HG03025 (cell line): ENCODE results near the gene STING1.
A peak's percentile ranks its signal among the peaks of the same experiment; 100 is the strongest.
"Not testable (repeated sequence)": the region's sequence is repeated elsewhere in the genome, so short reads cannot be mapped to it uniquely, and the experiment has no call there.

Source experiments
- ATAC-seq: cut with Tn5 transposase; IDR thresholded peaks from one replicate; pipeline ENCODE4 v1.9.1; 2021; ENCODE audit warnings: mild to moderate bottlenecking, moderate library complexity; ENCODE audit not compliant: unreplicated experiment, low FRiP score

Gene STING1

GRCh38 chr5:139482050-139482889, at the start of gene STING1:
Gene STING1 (minus strand): TSS chr5:139482758. CDS start chr5:139481704, 1,054 bp downstream.
- ATAC-seq = no peak

GRCh38 chr5:139531772-139532169, 49.2 kb upstream of the STING1 start:
- ATAC-seq = no peak

GRCh38 chr5:139530079-139530478, 47.5 kb upstream of the STING1 start:
- not testable (repeated sequence) for ATAC-seq

DNA sequence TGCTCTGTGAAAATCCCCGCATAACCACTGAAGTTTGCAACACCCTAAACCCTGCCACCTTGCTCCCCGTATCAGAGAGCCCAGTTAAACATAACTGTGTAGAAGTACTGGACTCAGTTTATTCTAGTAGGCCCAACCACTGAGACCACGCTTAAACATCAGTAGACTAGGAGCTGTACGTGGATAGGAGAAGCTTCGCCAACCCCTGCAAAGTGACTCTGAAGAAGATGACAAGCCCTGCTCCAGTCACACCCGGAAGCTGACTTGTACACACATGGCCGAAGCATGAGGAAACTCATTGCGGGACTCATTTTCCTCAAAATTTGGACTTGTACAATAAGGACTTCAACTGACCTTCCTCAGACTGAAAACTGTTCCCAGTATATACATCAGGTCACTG, 46.1 kb upstream of the STING1 start:
- not testable (repeated sequence) for ATAC-seq

DNA sequence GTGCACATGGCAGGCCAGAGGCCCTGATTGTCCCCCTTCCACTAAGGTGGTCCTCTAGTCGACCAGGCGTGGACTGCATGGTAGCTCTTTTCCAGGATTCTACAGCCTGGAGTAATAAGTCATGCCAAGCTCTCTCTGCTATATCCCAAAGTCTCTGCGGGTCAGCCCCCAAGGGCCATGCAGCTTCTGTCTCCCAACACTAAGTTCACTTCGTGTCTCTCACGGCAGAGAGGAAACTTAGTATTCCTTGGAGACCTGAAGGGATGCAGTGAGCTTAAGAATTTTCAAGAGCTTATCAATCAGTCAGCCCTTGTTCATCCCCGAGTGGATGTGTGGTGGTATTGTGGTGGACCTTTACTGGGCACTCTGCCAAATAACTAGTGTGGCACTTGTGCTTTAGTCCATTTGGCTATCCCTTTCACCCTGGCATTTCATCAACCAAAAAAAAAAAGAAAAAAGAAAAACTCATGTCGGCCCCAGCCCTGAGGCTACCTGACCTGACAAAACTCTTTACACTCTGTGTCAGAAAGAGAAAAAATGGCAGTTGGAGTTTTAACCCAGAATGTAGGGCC, 45.4 kb upstream of the STING1 start:
- not testable (repeated sequence) for ATAC-seq

- not testable (repeated sequence) for ATAC-seq
Observed at GRCh38 chr5:139527090-139527470, 44.5 kb upstream of the STING1 start.

GRCh38 chr5:139526309-139527089, 43.9 kb upstream of the STING1 start:
- not testable (repeated sequence) for ATAC-seq

DNA sequence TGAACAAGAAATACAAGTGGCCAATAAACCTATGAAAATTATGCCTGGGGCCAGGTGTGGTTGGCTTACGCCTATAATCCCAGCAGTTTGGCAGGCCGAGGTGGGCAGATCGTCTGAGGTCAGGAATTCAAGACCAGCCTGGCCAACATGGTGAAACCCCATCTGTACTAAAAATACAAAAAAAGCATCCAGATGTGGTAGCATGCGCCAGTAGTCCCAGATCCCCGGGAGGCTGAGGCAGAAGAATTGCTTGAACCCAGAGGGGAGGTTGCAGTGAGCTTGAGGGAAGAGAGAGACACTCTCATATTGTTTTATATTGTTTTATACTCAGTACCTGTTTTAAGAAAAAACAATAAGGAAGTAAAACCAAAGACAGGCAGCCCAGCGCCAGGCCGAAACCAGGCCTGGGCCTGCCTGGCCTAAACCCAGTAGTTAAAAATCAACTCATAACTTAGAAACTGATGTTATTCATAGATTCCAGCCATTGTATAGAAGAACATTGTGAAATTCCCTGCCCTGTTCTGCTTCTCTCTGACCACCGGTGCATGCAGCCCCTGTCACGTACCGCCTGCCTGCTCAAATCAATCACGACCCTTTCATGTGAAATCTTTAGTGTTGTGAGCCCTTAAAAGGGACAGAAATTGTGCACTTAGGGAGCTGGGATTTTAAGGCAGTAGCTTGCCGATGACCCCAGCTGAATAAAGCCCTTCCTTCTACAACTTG, 43.2 kb upstream of the STING1 start:
- ATAC-seq = not testable (repeated sequence)

GRCh38 chr5:139524940-139525585, 42.5 kb upstream of the STING1 start:
- ATAC-seq = no peak

GRCh38 chr5:139524446-139524845, 41.9 kb upstream of the STING1 start:
- no peak for ATAC-seq

GRCh38 chr5:139523635-139524445, 41.3 kb upstream of the STING1 start:
- ATAC-seq = no peak

- ATAC-seq = peak; percentile 77
Observed at GRCh38 chr5:139517683-139518564, 35.4 kb upstream of the STING1 start.

- ATAC-seq = no peak
Observed at GRCh38 chr5:139514486-139514856, 31.9 kb upstream of the STING1 start.

- ATAC-seq = no peak
Observed at GRCh38 chr5:139513852-139514485, 31.4 kb upstream of the STING1 start.

- ATAC-seq = not testable (repeated sequence)
Observed at GRCh38 chr5:139513434-139513833, 30.9 kb upstream of the STING1 start.

GRCh38 chr5:139512786-139513390, 30.3 kb upstream of the STING1 start:
- ATAC-seq = no peak

DNA sequence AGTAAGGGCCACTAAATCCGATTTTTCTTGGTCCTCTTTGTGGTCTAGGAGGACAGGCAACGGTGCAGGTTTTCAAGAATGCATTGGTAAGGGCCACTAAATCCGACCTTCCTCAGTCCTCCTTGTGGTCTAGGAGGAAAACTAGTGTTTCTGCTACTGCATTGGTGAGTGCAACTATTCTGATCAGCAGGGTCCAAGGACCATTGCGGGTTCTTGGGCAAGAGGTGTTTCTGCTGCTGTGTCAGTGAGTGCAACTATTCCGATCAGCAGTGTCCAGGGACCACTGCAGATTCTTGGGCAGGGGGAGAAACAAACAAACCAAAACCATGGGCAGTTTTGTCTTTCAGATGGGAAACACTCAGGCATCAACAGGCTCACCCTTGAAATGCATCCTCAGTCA, 22.2 kb upstream of the STING1 start:
- ATAC-seq = not testable (repeated sequence)
